Ovary (tissue), 9 donors: ENCODE measurements around the gene LAMC1. TPM values are rescaled to one million over a fixed set of nuclear protein-coding genes. Genes with fewer than 3 reads are reported as not detected.

Experiments used
- DNase-seq, 5 donors: peaks; one replicate each; pipeline ENCODE4 v3.0.0-alpha.2; 2019 to 2020
- H3K27ac ChIP-seq, 2 donors: fragments of 200-600 bp; one replicate each; pipeline versions ENCODE4 v1.5.1 to v1.8.0; 2019 to 2022
- H3K27me3 ChIP-seq: fragments of 200-600 bp; one replicate; pipeline ENCODE4 v1.8.0; 2022
- H3K36me3 ChIP-seq: fragments of 200-600 bp; sonication (generic); one replicate; pipeline ENCODE4 v1.5.1; 2019
- H3K4me1 ChIP-seq: one replicate; pipeline ENCODE4 v1.8.1; 2013; ENCODE audit warnings: mild to moderate bottlenecking, moderate library complexity; ENCODE audit not compliant: insufficient read depth
- H3K4me3 ChIP-seq: fragments of 200-600 bp; sonication (generic); one replicate; pipeline ENCODE4 v1.5.1; 2017
- H3K9me3 ChIP-seq, 2 donors: fragments of 200-600 bp in 1 of 2; sonication (generic) in 1 of 2; one replicate each; pipeline versions ENCODE4 v1.5.1 to v1.8.1; 2013 to 2019; ENCODE audit warnings: mild to moderate bottlenecking in 1 of 2, moderate library complexity in 1 of 2
- CTCF ChIP-seq, 3 donors: fragments of 450-650 bp in 2 of 3; fragments of 200-600 bp in 1 of 3; IDR thresholded peaks; one replicate each; pipeline versions ENCODE4 v1.5.1 to v1.8.0; 2016 to 2022; ENCODE audit warnings: antibody characterized with exemption in 3 of 3, mild to moderate bottlenecking in 1 of 3
- EP300 ChIP-seq: sonication (generic); formaldehyde crosslinking; IDR thresholded peaks from one replicate; pipeline ENCODE4 v1.6.1; 2017; ENCODE audit warnings: antibody characterized with exemption
- POLR2A ChIP-seq: fragments of 450-650 bp; IDR thresholded peaks from one replicate; pipeline ENCODE4 v1.6.1; 2017; ENCODE audit warnings: antibody characterized with exemption, mild to moderate bottlenecking, moderate library complexity
- WGBS, 3 donors: extraction: QIAGEN DNeasy Blood & Tissue Kit in 1 of 3; methylation state at CpG; one replicate each; pipeline versions ENCODE4 v1.1.5 to v1.1.7; 2013 to 2017; 5-methylcytosine and 5-hydroxymethylcytosine counted together
- intact Hi-C, 4 donors: fragments of 100-400 bp; cut with DNase I; formaldehyde crosslinking; loops; one replicate each; pipeline versions ENCODE4 v1.11.0 to v1.15.1; 2022 to 2023
- polyA plus RNA-seq, 2 donors: library from polyadenylated mRNA; stranded (reverse); fragments of 200-250 nt in 1 of 2; fragments of 350-450 nt in 1 of 2; fragmentation: Illumina TruSeq in 1 of 2; extraction: RNeasy Lipid Tissue Mini Kit (QIAGEN cat#74804) in 1 of 2; gene quantifications; one replicate each; pipeline ENCODE4 v1.2.3, GENCODE V29; 2013 to 2014
- total RNA-seq, 7 donors: library from RNA; depleted of rRNA in 2 of 7; stranded (reverse); fragments of >200 nt in 2 of 7; fragmentation: NEBNext Ultra II Directional in 3 of 7; extraction: Animal tissue kit (Norgen Biotek cat#: 25700) in 3 of 7; gene quantifications; one replicate each; pipeline versions ENCODE4 v1.1.0 to v1.2.4, GENCODE V29; 2016 to 2023
- donor health status: DM: no; HTN: no; CAD: no; lungs with moderate emphysema.
- donor health status: DM: no; HTN: no; CAD: no.
- donor health status: Bipolar disorder and iron deficiency.
- donor health status: DM: yes; HTN: yes; CAD: no.
- donor health status: DM: no; HTN: no; CAD: no.
- donor health status: DM: yes; HTN: yes; CAD: no.

The LAMC1 gene
- total and polyA plus RNA-seq, 9 donors, result 51.3 to 205 (median 85.2) TPM

GRCh38 chr1:183100361-183100974 lies 77.2 kb downstream of the LAMC1 start:
- intact Hi-C loops, result no loop called here
- Histone ChIP-seq H3K9me3 (no peaks in the 10 kb centered on the region), H3K4me1 (peaks cover 21% of the 10 kb centered on the region), H3K27ac (no peak overlapping the region), H3K4me3 (no peak overlapping the region), H3K27me3 (no peaks in the 10 kb centered on the region), H3K36me3 (no peaks in the 10 kb centered on the region)
- WGBS, 3 donors, result 93 to 97% (median 94%) methylated on average over 4 of the region's 4 CpGs
- no peak for DNase-seq
- no peak for TF ChIP-seq CTCF (IDR thresholded peaks at IDR 0.05)
- no peak for TF ChIP-seq POLR2A
- TF ChIP-seq EP300, result no peak

GRCh38 chr1:183101081-183101480 lies 77.9 kb downstream of the LAMC1 start:
- TF ChIP-seq EP300, result no peak
- TF ChIP-seq POLR2A, result no peak
- no peak for TF ChIP-seq CTCF (IDR thresholded peaks at IDR 0.05)
- 80 to 87% (median 84%) methylated on average over 4 of the region's 4 CpGs for WGBS, 3 donors

GRCh38 chr1:183101841-183102276 lies 78.6 kb downstream of the LAMC1 start:
- 58 to 72% (median 71%) methylated on average over 8 of the region's 8 CpGs for WGBS, 3 donors
- intact Hi-C loops, result no loop called here
- Histone ChIP-seq H3K27me3 (no peaks in the 10 kb centered on the region), H3K4me1 (peaks cover 19% of the 10 kb centered on the region), H3K9me3 (no peaks in the 10 kb centered on the region), H3K4me3 (no peak overlapping the region), H3K36me3 (no peaks in the 10 kb centered on the region), H3K27ac (no peak overlapping the region)
- no peak for DNase-seq
- TF ChIP-seq POLR2A, result no peak
- TF ChIP-seq EP300, result no peak
- no peak for TF ChIP-seq CTCF (IDR thresholded peaks at IDR 0.05)

More at GRCh38 chr1:183101081-183101480, 77.9 kb downstream of the LAMC1 start:
- Histone ChIP-seq H3K9me3 (no peaks in the 10 kb centered on the region), H3K27me3 (no peaks in the 10 kb centered on the region), H3K4me1 (peaks cover 21% of the 10 kb centered on the region), H3K36me3 (no peaks in the 10 kb centered on the region), H3K27ac (no peak overlapping the region), H3K4me3 (no peak overlapping the region)
- intact Hi-C loops, result no loop called here
- DNase-seq, result no peak

- 90 to 94% (median 93%) methylated on average over 11 of the region's 11 CpGs for WGBS, 3 donors
- no peaks in the 10 kb centered on the region for H3K9me3 ChIP-seq
- no peak overlapping the region for H3K27ac ChIP-seq
- H3K36me3 ChIP-seq, result no peaks in the 10 kb centered on the region
- intact Hi-C loops, result no loop called here
- no peaks in the 10 kb centered on the region for H3K27me3 ChIP-seq
- TF ChIP-seq CTCF (IDR thresholded peaks at IDR 0.05), result no peak
- TF ChIP-seq POLR2A, result no peak
- TF ChIP-seq EP300, result no peak
- no peak overlapping the region for H3K4me3 ChIP-seq
- H3K4me1 ChIP-seq, result peaks cover 12% of the 10 kb centered on the region
- peak in 1 of 5 donors; percentile 18 for DNase-seq
Measured at GRCh38 chr1:183103147-183103546, 79.9 kb downstream of the LAMC1 start.
